H9 (cell line): ENCODE data around the gene FTO. TPM values are rescaled to one million over a fixed set of nuclear protein-coding genes. Genes with fewer than 3 reads are reported as not detected.

ENCODE experiments used
- DNase-seq: peaks from one replicate; pipeline ENCODE4 v3.0.0-alpha.2; 2017
- H2AFZ ChIP-seq: one replicate; pipeline ENCODE4 v1.6.1; 2013; ENCODE audit warnings: mild to moderate bottlenecking, low read length, control low read depth, moderate library complexity
- H2AK5ac ChIP-seq: 2 replicates; pipeline ENCODE4 v1.6.1; 2013; ENCODE audit warnings: low read length, control low read depth, mixed read lengths; ENCODE audit not compliant: insufficient read length
- H2BK120ac ChIP-seq: one replicate; pipeline ENCODE4 v1.6.1; 2013; ENCODE audit warnings: low read depth, mild to moderate bottlenecking, low read length, control low read depth, inconsistent platforms; ENCODE audit not compliant: poor library complexity, severe bottlenecking
- H2BK12ac ChIP-seq: 2 replicates; pipeline ENCODE4 v1.6.1; 2013; ENCODE audit warnings: low read length, control low read depth, mixed read lengths, low read depth; ENCODE audit not compliant: insufficient read length
- H2BK15ac ChIP-seq: 2 replicates; pipeline ENCODE4 v1.6.1; 2013; ENCODE audit warnings: low read depth, low read length, control low read depth
- H2BK20ac ChIP-seq: one replicate; pipeline ENCODE4 v1.6.1; 2013; ENCODE audit warnings: low read depth, mild to moderate bottlenecking, low read length, control low read depth, inconsistent platforms; ENCODE audit not compliant: poor library complexity, severe bottlenecking
- H2BK5ac ChIP-seq: 2 replicates; pipeline ENCODE4 v1.6.1; 2013; ENCODE audit warnings: low read length, control low read depth, mixed read lengths; ENCODE audit not compliant: insufficient read length
- H3K14ac ChIP-seq: 2 replicates; pipeline ENCODE4 v1.6.1; 2013; ENCODE audit warnings: low read length, control low read depth; ENCODE audit not compliant: insufficient read depth
- H3K18ac ChIP-seq: 2 replicates; pipeline ENCODE4 v1.6.1; 2013; ENCODE audit warnings: low read depth, mild to moderate bottlenecking, mixed read lengths, low read length, control low read depth; ENCODE audit not compliant: insufficient read length
- H3K23ac ChIP-seq: 2 replicates; pipeline ENCODE4 v1.6.1; 2013; ENCODE audit warnings: low read length, control low read depth, mixed read lengths, low read depth; ENCODE audit not compliant: insufficient read length
- H3K23me2 ChIP-seq: 2 replicates; pipeline ENCODE4 v1.6.1; 2013; ENCODE audit warnings: low read depth, mild to moderate bottlenecking, mixed read lengths, low read length, control low read depth; ENCODE audit not compliant: insufficient read length, poor library complexity, severe bottlenecking
- H3K27ac ChIP-seq: 2 replicates; pipeline ENCODE4 v1.5.1; 2013; ENCODE audit warnings: low read length, control low read depth, mixed read lengths, low read depth; ENCODE audit not compliant: insufficient read length
- H3K27me3 ChIP-seq: 2 replicates; pipeline ENCODE4 v1.6.1; 2013; ENCODE audit warnings: low read length, control low read depth, inconsistent platforms; ENCODE audit not compliant: insufficient read depth
- H3K4ac ChIP-seq: 2 replicates; pipeline ENCODE4 v1.6.1; 2013; ENCODE audit warnings: low read depth, mild to moderate bottlenecking, control low read depth, inconsistent platforms, low read length, moderate library complexity
- H3K4me1 ChIP-seq: 2 replicates; pipeline ENCODE4 v1.6.1; 2013; ENCODE audit warnings: low read length, control low read depth, inconsistent platforms; ENCODE audit not compliant: insufficient read depth
- H3K4me2 ChIP-seq: 2 replicates; pipeline ENCODE4 v1.6.1; 2013; ENCODE audit warnings: low read length, control low read depth, mixed read lengths; ENCODE audit not compliant: insufficient read length, insufficient read depth
- H3K56ac ChIP-seq: 2 replicates; pipeline ENCODE4 v1.6.1; 2013; ENCODE audit warnings: low read depth, mild to moderate bottlenecking, mixed read lengths, low read length, control low read depth; ENCODE audit not compliant: insufficient read length
- H3K79me1 ChIP-seq: 2 replicates; pipeline ENCODE4 v1.6.1; 2013; ENCODE audit warnings: low read depth, mild to moderate bottlenecking, moderate library complexity, low read length, control low read depth, inconsistent platforms; ENCODE audit not compliant: insufficient read depth, poor library complexity, severe bottlenecking
- H3K79me2 ChIP-seq: 2 replicates; pipeline ENCODE4 v1.6.1; 2013; ENCODE audit warnings: low read length, control low read depth, inconsistent platforms; ENCODE audit not compliant: insufficient read depth
- H3K9ac ChIP-seq: 2 replicates; pipeline ENCODE4 v1.6.1; 2013; ENCODE audit warnings: low read length, control low read depth, mixed read lengths; ENCODE audit not compliant: insufficient read length; ENCODE audit errors: extremely low read depth
- H3K9me3 ChIP-seq: one replicate; pipeline ENCODE4 v1.6.1; 2013; ENCODE audit warnings: low read depth, low read length, inconsistent platforms; ENCODE audit not compliant: control insufficient read depth
- H3T11ph ChIP-seq: one replicate; pipeline ENCODE4 v1.6.1; 2013; ENCODE audit warnings: mild to moderate bottlenecking, low read length, control low read depth, inconsistent platforms
- H4K20me1 ChIP-seq: one replicate; pipeline ENCODE4 v1.6.1; 2013; ENCODE audit not compliant: control insufficient read depth, insufficient read length, insufficient read depth
- H4K5ac ChIP-seq: 2 replicates; pipeline ENCODE4 v1.6.1; 2013; ENCODE audit warnings: low read depth, mild to moderate bottlenecking, mixed read lengths, low read length, control low read depth; ENCODE audit not compliant: insufficient read length
- H4K8ac ChIP-seq: replicated peaks from 2 replicates; pipeline ENCODE4 v1.6.1; 2013; ENCODE audit warnings: low read length, control low read depth, mixed read lengths, low read depth; ENCODE audit not compliant: insufficient read length
- H4K91ac ChIP-seq: 2 replicates; pipeline ENCODE4 v1.6.1; 2013; ENCODE audit warnings: low read depth, mild to moderate bottlenecking, moderate library complexity, mixed read lengths, low read length, control low read depth; ENCODE audit not compliant: insufficient read length
- H3K27ac Mint-ChIP-seq, 3 experiments: 2 replicates in 2 of 3; 3 replicates in 1 of 3; pipeline ENCODE4 v1.8.0; 2020 to 2021; ENCODE audit warnings: mixed read lengths in 3 of 3, mild to moderate bottlenecking in 1 of 3, moderate library complexity in 1 of 3
- H3K27me3 Mint-ChIP-seq: 2 replicates; pipeline ENCODE4 v1.8.0; 2021; ENCODE audit warnings: low read depth, mild to moderate bottlenecking, moderate library complexity, mixed read lengths
- H3K36me3 Mint-ChIP-seq, 3 experiments: 2 replicates in 2 of 3; 3 replicates in 1 of 3; pipeline ENCODE4 v1.8.0; 2020 to 2021; ENCODE audit warnings: low read depth in 3 of 3, mixed read lengths in 3 of 3; ENCODE audit not compliant: insufficient read depth in 1 of 3
- H3K4me1 Mint-ChIP-seq, 2 experiments: 2 replicates each; pipeline ENCODE4 v1.8.0; 2020; ENCODE audit warnings: mixed read lengths in 2 of 2
- H3K4me3 Mint-ChIP-seq, 2 experiments: 2 replicates in 1 of 2; 3 replicates in 1 of 2; pipeline ENCODE4 v1.8.0; 2020 to 2021; ENCODE audit warnings: mild to moderate bottlenecking in 2 of 2, mixed read lengths in 2 of 2, moderate library complexity in 1 of 2
- H3K9me3 Mint-ChIP-seq, 2 experiments: 2 replicates in 1 of 2; 3 replicates in 1 of 2; pipeline ENCODE4 v1.8.0; 2020; ENCODE audit warnings: mild to moderate bottlenecking in 2 of 2, mixed read lengths in 2 of 2, moderate library complexity in 1 of 2
- CTCF ChIP-seq: fragments of 200-600 bp; sonication (generic); conservative IDR thresholded peaks from 3 replicates; pipeline ENCODE4 v1.8.0; 2021; ENCODE audit warnings: antibody characterized with exemption, mild to moderate bottlenecking
- WGBS: extraction: QIAGEN DNeasy Blood & Tissue Kit; methylation state at CpG from one replicate; pipeline ENCODE4 v1.1.7; 2013; ENCODE audit warnings: missing lambda C conversion rate, low lambda C conversion rate, mixed read lengths; ENCODE audit not compliant: insufficient read length; ENCODE audit errors: extremely low coverage; 5-methylcytosine and 5-hydroxymethylcytosine counted together
- total RNA-seq: library from RNA; stranded (reverse); gene quantifications from 2 replicates; pipeline ENCODE4 v1.2.1, GENCODE V29; 2021

FTO gene
- total RNA-seq, 1 experiment from 2014 or later = 67.9 TPM

GRCh38 chr16:53908731-53909130, 204.8 kb downstream of the FTO start:
- no peak overlapping the region for H2AFZ ChIP-seq
- no peak overlapping the region for H3K9ac ChIP-seq
- no peak overlapping the region for H3K4me2 ChIP-seq
- H4K20me1 ChIP-seq = no peaks in the 10 kb centered on the region
- no CpG with 5 or more reads among the region's 3 CpGs for WGBS
- peaks cover 4% of the 10 kb centered on the region; the same call in 1 of the 2 replicates for H3K4me1 ChIP-seq
- H3K14ac ChIP-seq = no peak overlapping the region
- no peak for DNase-seq
- H3K79me1 ChIP-seq = no peaks in the 10 kb centered on the region
- H3K27ac Mint-ChIP-seq = no peak overlapping the region
- no peak overlapping the region for H2BK12ac ChIP-seq
- no peak overlapping the region for H4K8ac ChIP-seq
- H4K91ac ChIP-seq = no peak overlapping the region
- H3T11ph ChIP-seq = no peak overlapping the region
- no peak overlapping the region for H3K4ac ChIP-seq
- H2BK20ac ChIP-seq = no peak overlapping the region
- H2BK5ac ChIP-seq = no peak overlapping the region
- no peaks in the 10 kb centered on the region for H3K79me2 ChIP-seq
- no peak overlapping the region for H3K23ac ChIP-seq
- no peak overlapping the region for H2AK5ac ChIP-seq
- no peak for TF ChIP-seq CTCF
- H2BK120ac ChIP-seq = no peak overlapping the region
- no peaks in the 10 kb centered on the region for H3K27me3 ChIP-seq
- H3K18ac ChIP-seq = no peak overlapping the region
- no peaks in the 10 kb centered on the region for H3K27me3 Mint-ChIP-seq
- no peak overlapping the region for H2BK15ac ChIP-seq
- no peak overlapping the region for H3K56ac ChIP-seq
- no peak overlapping the region for H4K5ac ChIP-seq
- H3K27ac ChIP-seq = no peak overlapping the region
- H3K4me1 Mint-ChIP-seq = peaks cover 8 to 12% of the 10 kb centered on the region in 2 experiments; a peak in 3 of 4 replicates
- no peaks in the 10 kb centered on the region for H3K36me3 Mint-ChIP-seq
- no peaks in the 10 kb centered on the region for H3K9me3 Mint-ChIP-seq
- no peaks in the 10 kb centered on the region for H3K23me2 ChIP-seq
- no peaks in the 10 kb centered on the region for H3K9me3 ChIP-seq
- H3K4me3 Mint-ChIP-seq = no peak overlapping the region
